ENCODE measurements around the gene FAM72A.
"Not testable (repeated sequence)": the region's sequence is repeated elsewhere in the genome, so short reads cannot be mapped to it uniquely, and the experiment has no call there.

- TF ChIP-seq EZH2 (IDR thresholded peaks at IDR 0.05); POLR2AphosphoS5 (IDR thresholded peaks at IDR 0.05; ENCODE audit: borderline replicate concordance, low read depth, low read length): not testable (repeated sequence)
Observed at GRCh38 chr1:206167350-206168029, 35.1 kb downstream of the FAM72A start.

Measured in SK-N-MC (cell line).